HG03097 (cell line): ENCODE data around the gene THOC6.
"Not testable (repeated sequence)": the region's sequence is repeated elsewhere in the genome, so short reads cannot be mapped to it uniquely, and the experiment has no call there.

Experiments used
- ATAC-seq: cut with Tn5 transposase; IDR thresholded peaks from one replicate; pipeline ENCODE4 v1.9.1; 2021; ENCODE audit not compliant: unreplicated experiment, low FRiP score

Gene THOC6

DNA sequence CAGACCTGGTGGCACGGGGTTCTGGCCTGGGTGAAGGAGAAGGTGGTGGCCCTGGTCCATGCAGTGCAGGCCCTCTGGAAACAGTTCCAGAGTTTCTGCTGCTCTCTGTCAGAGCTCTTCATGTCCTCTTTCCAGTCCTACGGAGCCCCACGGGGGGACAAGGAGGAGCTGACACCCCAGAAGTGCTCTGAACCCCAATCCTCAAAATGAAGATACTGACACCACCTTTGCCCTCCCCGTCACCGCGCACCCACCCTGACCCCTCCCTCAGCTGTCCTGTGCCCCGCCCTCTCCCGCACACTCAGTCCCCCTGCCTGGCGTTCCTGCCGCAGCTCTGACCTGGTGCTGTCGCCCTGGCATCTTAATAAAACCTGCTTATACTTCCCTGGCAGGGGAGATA is 45.3 kb downstream of the THOC6 start:
- not testable (repeated sequence) for ATAC-seq

DNA sequence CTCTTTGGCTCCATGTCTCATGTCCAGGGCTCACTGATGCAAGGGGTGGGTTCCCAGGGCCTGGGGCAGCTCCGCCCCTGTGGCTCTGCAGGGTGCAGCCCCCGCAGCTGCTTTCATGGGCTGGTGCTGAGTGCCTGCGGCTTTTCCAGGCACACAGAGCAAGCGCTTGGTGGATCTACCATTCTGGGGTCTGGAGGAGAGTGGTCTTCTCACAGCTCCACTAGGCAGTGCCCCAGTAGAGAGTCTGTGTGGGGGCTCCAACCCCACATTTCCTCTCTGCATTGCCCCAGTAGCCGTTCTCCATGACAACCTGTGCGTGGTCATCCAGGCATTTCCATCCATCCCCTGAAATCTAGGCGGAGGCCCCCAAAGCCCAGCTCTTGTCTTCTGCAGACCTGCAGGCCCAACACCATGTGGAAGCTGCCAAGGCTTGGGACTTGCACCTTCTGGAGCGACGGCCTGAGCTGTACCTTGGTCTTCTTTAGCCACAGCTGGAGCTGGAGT is 46.8 kb downstream of the THOC6 start:
- no peak for ATAC-seq

- ATAC-seq = no peak
These were observed 47.8 kb downstream of the THOC6 start for GRCh38 chr16:3071655-3072054.

DNA sequence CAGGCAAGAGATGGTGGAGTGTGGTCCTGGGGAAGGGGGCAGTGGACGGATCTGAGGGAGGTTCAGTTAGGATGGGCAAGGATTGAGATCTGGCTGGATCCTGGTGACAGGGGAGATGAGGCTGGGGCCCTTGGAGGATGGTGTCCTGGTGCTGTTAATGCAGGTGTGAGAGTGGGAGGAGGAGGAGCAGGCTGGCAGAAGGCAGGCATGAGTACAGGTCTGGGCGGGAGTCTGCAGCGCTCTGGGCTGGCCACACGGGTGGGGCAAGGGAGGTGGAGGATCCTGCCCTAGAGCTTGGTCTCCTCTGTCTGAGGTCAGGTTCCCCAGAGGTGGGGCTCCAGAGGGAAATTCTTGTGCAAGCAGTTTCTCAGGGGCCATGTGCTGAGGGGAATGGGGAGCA is 48.3 kb downstream of the THOC6 start:
- not testable (repeated sequence) for ATAC-seq

DNA sequence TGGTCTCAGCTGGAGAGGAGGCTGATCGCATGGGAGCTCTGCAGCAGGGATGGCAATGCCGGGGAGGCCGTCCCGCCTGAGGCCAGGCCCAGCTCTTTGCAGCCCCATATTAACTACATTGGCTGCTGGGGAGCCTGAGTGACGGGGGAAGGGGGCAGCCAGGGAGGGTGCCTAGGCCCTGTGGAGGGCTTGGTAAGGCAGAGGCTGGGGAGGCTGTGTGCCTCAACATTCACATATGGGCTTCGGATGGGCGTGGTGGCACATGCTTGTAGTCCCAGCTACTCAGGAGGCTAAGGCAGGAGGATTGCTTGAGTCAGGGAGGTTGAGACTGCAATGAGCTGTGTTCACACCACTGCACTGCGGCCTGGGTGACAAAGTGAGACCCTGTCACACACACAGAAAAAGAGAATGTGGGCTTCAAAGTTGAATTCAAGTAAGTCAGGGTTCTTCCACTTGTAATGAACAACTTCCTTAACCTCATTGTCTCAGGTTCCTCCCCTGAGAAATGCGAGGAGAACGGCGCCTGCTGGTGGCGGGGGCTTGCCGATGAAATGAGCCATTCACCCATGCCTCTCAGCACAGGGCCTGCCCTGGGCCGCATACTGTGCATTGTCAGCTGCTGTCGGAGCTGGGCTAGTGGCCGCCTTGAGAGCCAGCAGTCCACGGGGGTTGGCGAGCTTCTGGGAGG is 48.9 kb downstream of the THOC6 start:
- not testable (repeated sequence) for ATAC-seq

- ATAC-seq = no peak
These were observed 49.6 kb downstream of the THOC6 start for GRCh38 chr16:3073448-3073847.

GRCh38 chr16:3074860-3075522 is 51.2 kb downstream of the THOC6 start:
- peak; percentile 63 for ATAC-seq

GRCh38 chr16:3075523-3075915 is 51.7 kb downstream of the THOC6 start:
- no peak for ATAC-seq

DNA sequence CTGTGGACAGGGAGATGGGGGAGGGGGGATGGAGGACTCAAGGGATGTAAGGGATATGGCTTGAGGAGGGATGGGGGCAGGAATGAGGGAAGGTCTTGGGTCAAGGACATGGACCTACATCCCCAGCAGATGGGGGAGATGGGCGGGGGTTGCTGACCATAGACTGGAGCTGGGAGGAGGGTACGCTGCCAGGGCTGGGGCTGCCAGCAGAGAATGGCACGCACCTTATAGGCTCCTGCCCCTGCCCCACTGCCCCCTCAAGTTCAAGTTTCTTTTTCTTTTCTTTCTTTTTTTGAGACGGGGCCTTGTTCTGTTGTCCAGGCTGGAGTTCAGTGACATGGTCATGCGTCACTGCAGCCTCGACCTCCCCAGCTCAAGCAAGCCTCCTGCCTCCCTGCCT is 52.1 kb downstream of the THOC6 start:
- not testable (repeated sequence) for ATAC-seq

- ATAC-seq = no peak
These were observed 52.7 kb downstream of the THOC6 start for GRCh38 chr16:3076577-3076976.
